HCT116 (cell line): Measurements from ENCODE around the gene JADE1. TPM values are rescaled to one million over a fixed set of nuclear protein-coding genes. Genes with fewer than 3 reads are reported as not detected.

Experiments
- ATAC-seq: fragments of 200-7000 bp; cut with Tn5 transposase; 2 replicates; pipeline ENCODE4 v1.9.1; 2020; ENCODE audit warnings: mild to moderate bottlenecking, moderate library complexity
- BruUV-seq: library from RNA; stranded (reverse); fragments of 400-500 nt; replicated peaks from 2 replicates; lab custom pipeline; 2021; lab: Mats Ljungman, UMichigan
- CTCF ChIA-PET: fragments of 300-600 bp; sonication (Branson Sonifier 250); formaldehyde crosslinking; loops from one replicate; lab custom pipeline; 2021; ENCODE audit warnings: antibody characterized with exemption; lab: Charles Lee
- POLR2A ChIA-PET: fragments of 300-600, 350-600 bp; sonication (Branson Sonifier 250); formaldehyde crosslinking; loops from one replicate; lab custom pipeline; 2021; ENCODE audit warnings: antibody characterized with exemption; lab: Charles Lee
- RAD21 ChIA-PET, 2 experiments: fragments of 300-600 bp; sonication (Branson Sonifier 250); formaldehyde crosslinking; loops; one replicate each; lab custom pipeline; 2023; ENCODE audit warnings: low total read pairs in 2 of 2; ENCODE audit not compliant: uncharacterized antibody in 2 of 2, unreplicated experiment in 2 of 2, low non-redundant PET in 1 of 2; lab: Charles Lee
- DNase-seq: peaks from one replicate; pipeline ENCODE4 v3.0.0-alpha.2; 2010; ENCODE audit warnings: low read depth, low spot score
- H2AFZ ChIP-seq: fragments of 200-600 bp; shearing (Covaris generic), sonication (generic); 2 replicates; pipeline ENCODE4 v1.6.1; 2017; ENCODE audit warnings: low read depth, mixed run types, mixed read lengths, antibody characterized with exemption, low read length; ENCODE audit not compliant: poor library complexity, severe bottlenecking
- H3K27ac ChIP-seq: 2 replicates; pipeline ENCODE4 v1.5.1; 2012; ENCODE audit warnings: low read depth, low read length
- H3K27me3 ChIP-seq: fragments of 200-600 bp; sonication (generic); 2 replicates; pipeline ENCODE4 v1.6.1; 2016; ENCODE audit warnings: mixed run types, low read length, mixed read lengths; ENCODE audit not compliant: insufficient read depth
- H3K36me3 ChIP-seq, 2 experiments: fragments of 200-500 bp in 1 of 2; fragments of 200-600 bp in 1 of 2; sonication (Bioruptor generic) in 1 of 2; sonication (generic) in 1 of 2; 2 replicates each; pipeline versions ENCODE4 v1.5.1 to v1.6.1; 2014 to 2016; ENCODE audit warnings: low read length in 2 of 2, inconsistent platforms in 1 of 2, mixed read lengths in 1 of 2, mixed run types in 1 of 2; ENCODE audit not compliant: insufficient read depth in 2 of 2, control insufficient read depth in 1 of 2
- H3K4me1 ChIP-seq, 2 experiments: fragments of 200-600 bp in 1 of 2; sonication (generic) in 1 of 2; 2 replicates each; pipeline versions ENCODE4 v1.5.1 to v1.6.1; 2012 to 2017; ENCODE audit warnings: low read length in 2 of 2, inconsistent platforms in 1 of 2, mild to moderate bottlenecking in 1 of 2, mixed read lengths in 1 of 2, mixed run types in 1 of 2, moderate library complexity in 1 of 2; ENCODE audit not compliant: insufficient read depth in 2 of 2, control insufficient read depth in 1 of 2
- H3K4me2 ChIP-seq: fragments of 200-600 bp; sonication (generic); 2 replicates; pipeline ENCODE4 v1.6.1; 2017; ENCODE audit warnings: mixed run types, low read length, mixed read lengths
- H3K4me3 ChIP-seq, 2 experiments: fragments of 200-600 bp in 1 of 2; sonication (generic) in 1 of 2; replicated peaks in 1 of 2; 2 replicates each; pipeline ENCODE4 v1.5.1; 2011 to 2016; ENCODE audit warnings: low read length in 2 of 2, control low read depth in 1 of 2, low read depth in 1 of 2, mild to moderate bottlenecking in 1 of 2, mixed read lengths in 1 of 2, mixed run types in 1 of 2
- H3K79me2 ChIP-seq: fragments of 200-600 bp; sonication (generic); 2 replicates; pipeline ENCODE4 v1.6.1; 2017; ENCODE audit warnings: mild to moderate bottlenecking, mixed run types, low read length, moderate library complexity, mixed read lengths; ENCODE audit not compliant: insufficient read depth
- H3K9ac ChIP-seq: fragments of 200-600 bp; sonication (generic); 2 replicates; pipeline ENCODE4 v1.6.1; 2016; ENCODE audit warnings: low read length, mixed read lengths
- H3K9me2 ChIP-seq: fragments of 200-600 bp; sonication (generic), shearing (Covaris generic); 2 replicates; pipeline ENCODE4 v1.6.1; 2017; ENCODE audit warnings: mixed run types, mild to moderate bottlenecking, moderate library complexity; ENCODE audit not compliant: insufficient read depth
- H3K9me3 ChIP-seq, 2 experiments: fragments of 200-500 bp in 1 of 2; fragments of 200-600 bp in 1 of 2; sonication (Bioruptor generic) in 1 of 2; sonication (generic) in 1 of 2; 2 replicates each; pipeline ENCODE4 v1.6.1; 2014 to 2017; ENCODE audit warnings: low read length in 2 of 2, mixed read lengths in 2 of 2, inconsistent platforms in 1 of 2, low read depth in 1 of 2, mild to moderate bottlenecking in 1 of 2, mixed run types in 1 of 2, moderate library complexity in 1 of 2; ENCODE audit not compliant: control insufficient read depth in 1 of 2, insufficient read depth in 1 of 2
- H4K20me1 ChIP-seq: fragments of 200-600 bp; sonication (generic), shearing (Covaris generic); 2 replicates; pipeline ENCODE4 v1.6.1; 2017; ENCODE audit warnings: mixed run types, mild to moderate bottlenecking, moderate library complexity; ENCODE audit not compliant: insufficient read depth
- EZH2 ChIP-seq: fragments of 200-600 bp; sonication (generic); IDR thresholded peaks from 2 replicates; pipeline ENCODE4 v1.6.1; 2017; ENCODE audit warnings: antibody characterized with exemption, mixed run types
- REST ChIP-seq: IDR thresholded peaks from 2 replicates; pipeline ENCODE4 v1.6.1; 2012; ENCODE audit warnings: low read depth
- ZFX ChIP-seq: fragments of 450-650 bp; IDR thresholded peaks from 2 replicates; pipeline ENCODE4 v1.6.1; 2017
- intact Hi-C: fragments of 100-400 bp; cut with micrococcal nuclease; formaldehyde crosslinking; loops from 2 replicates; pipeline ENCODE4 v1.10.0; 2022
- total RNA-seq: library from RNA; stranded (reverse); gene quantifications from one replicate; pipeline ENCODE4 v1.2.1, GENCODE V29; 2021; ENCODE audit not compliant: unreplicated experiment

The JADE1 gene
- total RNA-seq, 1 experiment from 2014 or later: 26.5 TPM

DNA sequence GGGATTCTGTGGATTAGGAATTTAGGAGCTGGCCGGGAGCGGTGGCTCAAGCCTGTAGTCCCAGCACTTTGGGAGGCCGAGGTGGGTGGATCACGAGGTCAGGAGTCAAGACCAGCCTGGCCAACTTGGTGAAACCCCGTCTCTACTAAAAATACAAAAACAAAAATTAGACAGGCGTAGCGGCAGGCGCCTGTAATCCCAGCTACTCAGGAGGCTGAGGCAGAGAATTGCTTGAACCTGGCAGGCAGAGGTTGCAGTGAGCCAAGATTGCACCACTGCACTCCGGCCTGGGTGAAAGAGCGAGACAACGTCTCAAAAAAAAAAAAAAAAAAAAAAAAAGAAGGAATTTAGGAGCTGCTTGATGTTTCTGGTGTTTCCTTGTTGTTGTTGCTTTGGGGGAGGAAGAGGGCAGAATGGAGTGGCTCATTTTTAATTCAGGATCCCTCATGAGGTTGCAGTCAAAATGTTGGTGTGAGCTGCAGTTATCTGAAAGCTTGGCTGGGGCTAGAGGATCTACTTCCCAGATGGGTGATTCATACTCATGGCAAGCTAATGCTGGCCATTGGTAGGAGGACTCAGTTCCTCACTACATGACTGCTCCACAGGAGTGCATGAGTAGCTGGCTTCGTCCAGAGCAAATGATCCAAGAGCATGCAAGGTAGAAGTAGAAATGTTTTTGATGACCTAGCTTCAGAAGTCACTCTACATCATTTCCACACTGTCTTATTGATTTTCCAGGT, 26.5 kb upstream of the JADE1 start:
- ChIA-PET CTCF (no interaction called here), POLR2A (interaction anchor here (0.7 kb wide), 1 partner anchor 722 kb away, joined by 4 read pairs; the partner anchor contains the start of gene LARP1B), RAD21 (no interaction called here)
- DNase-seq: no peak
- Histone ChIP-seq H3K79me2 (no peaks in the 10 kb centered on the region), H3K9me3 (no peaks in the 10 kb centered on the region), H4K20me1 (no peaks in the 10 kb centered on the region), H3K9me2 (no peaks in the 10 kb centered on the region), H3K36me3 (no peaks in the 10 kb centered on the region), H3K4me1 (no peaks in the 10 kb centered on the region), H3K9ac (no peak overlapping the region), H3K4me3 (no peak overlapping the region), H3K4me2 (no peak overlapping the region), H3K27ac (no peak overlapping the region), H2AFZ (no peak overlapping the region), H3K27me3 (no peaks in the 10 kb centered on the region)
- no TSS peak for BruUV-seq
- intact Hi-C loops: loop anchor here (1.0 kb wide), 1 partner anchor 80 kb away; no protein-coding TSS in a partner anchor
- no peak for ATAC-seq
- TF ChIP-seq EZH2: no peak
- no peak for TF ChIP-seq REST
- TF ChIP-seq ZFX: no peak
